K562 (cell line): ENCODE measurements around the gene RSPH3. TPM values are rescaled to one million over a fixed set of nuclear protein-coding genes. Genes with fewer than 3 reads are reported as not detected.

ENCODE experiments used
- ATAC-seq: fragments of 200-7000 bp; cut with Tn5 transposase; 3 replicates; pipeline ENCODE4 v1.9.1; 2020; ENCODE audit warnings: moderate library complexity
- BruUV-seq: library from RNA; stranded (reverse); fragments of 400-500 nt; replicated peaks from 2 replicates; lab custom pipeline; 2021; lab: Mats Ljungman, UMichigan
- CTCF ChIA-PET: fragments of 300-600 bp; formaldehyde crosslinking; extraction: SDS; loops from one replicate; lab custom pipeline; 2021; ENCODE audit warnings: low intra/inter-chr PET ratio; lab: Yijun Ruan, JAX
- POLR2A ChIA-PET: fragments of 300-600, 350-650 bp; sonication (Branson Sonifier 250); formaldehyde crosslinking; extraction: SDS; loops from one replicate; lab custom pipeline; 2021; ENCODE audit warnings: antibody characterized with exemption, inconsistent platforms; lab: Yijun Ruan, JAX
- DNase-seq, 4 experiments: peaks; one replicate each; pipeline versions ENCODE4 v3.0.0 to v3.0.0-alpha.2; 2011 to 2018; ENCODE audit warnings: low spot score in 3 of 4, mixed read lengths in 3 of 4; ENCODE audit errors: extremely low read depth in 1 of 4
- FAIRE-seq: peaks from 2 replicates; lab custom pipeline; 2011; peaks lifted over from hg19 to GRCh38; lab: Jason Lieb, UNC
- H2AFZ ChIP-seq: 2 replicates; pipeline ENCODE4 v1.6.0; 2011; ENCODE audit warnings: low read depth, low read length, control low read depth, inconsistent platforms
- H3K27ac ChIP-seq: fragments of 200-600 bp; 3 replicates; pipeline ENCODE4 v1.8.0; 2011; ENCODE audit warnings: low read depth, mild to moderate bottlenecking, control low read depth, inconsistent platforms, low read length, moderate library complexity, mixed read lengths; ENCODE audit errors: extremely low read depth
- H3K27me3 ChIP-seq, 2 experiments: fragments of 300-600 bp in 1 of 2; 2 replicates in 1 of 2; 3 replicates in 1 of 2; pipeline versions ENCODE4 v1.6.0 to v1.8.0; 2011; ENCODE audit warnings: inconsistent platforms in 2 of 2, low read length in 2 of 2, mild to moderate bottlenecking in 1 of 2, mixed read lengths in 1 of 2, moderate library complexity in 1 of 2; ENCODE audit not compliant: control insufficient read depth in 2 of 2, insufficient read depth in 2 of 2
- H3K36me3 ChIP-seq: fragments of 300-600 bp; 3 replicates; pipeline ENCODE4 v1.8.0; 2011; ENCODE audit warnings: mild to moderate bottlenecking, low read length, inconsistent platforms; ENCODE audit not compliant: control insufficient read depth, insufficient read depth
- H3K4me1 ChIP-seq, 2 experiments: fragments of 200-600 bp in 1 of 2; replicated peaks in 1 of 2; 2 replicates in 1 of 2; 3 replicates in 1 of 2; pipeline versions ENCODE4 v1.5.1 to v1.8.0; 2011; ENCODE audit warnings: inconsistent platforms in 2 of 2, low read length in 2 of 2, mild to moderate bottlenecking in 1 of 2, mixed read lengths in 1 of 2, moderate library complexity in 1 of 2; ENCODE audit not compliant: control insufficient read depth in 2 of 2, insufficient read depth in 2 of 2
- H3K4me2 ChIP-seq: 2 replicates; pipeline ENCODE4 v1.6.1; 2011; ENCODE audit warnings: low read length, control low read depth, inconsistent platforms, mixed read lengths; ENCODE audit not compliant: insufficient read depth
- H3K4me3 ChIP-seq: fragments of 200-600 bp; sonication (generic), shearing (Covaris generic); 2 replicates; pipeline ENCODE4 v1.5.1; 2016; ENCODE audit warnings: control low read depth, inconsistent platforms
- H3K79me2 ChIP-seq: fragments of 200-600 bp; 3 replicates; pipeline ENCODE4 v1.8.0; 2011; ENCODE audit warnings: low read length, inconsistent platforms; ENCODE audit not compliant: control insufficient read depth, insufficient read depth
- H3K9ac ChIP-seq, 2 experiments: 2 replicates each; pipeline versions ENCODE4 v1.6.0 to v1.6.1; 2011; ENCODE audit warnings: low read depth in 2 of 2, low read length in 2 of 2, control low read depth in 1 of 2, inconsistent platforms in 1 of 2, mild to moderate bottlenecking in 1 of 2, mixed read lengths in 1 of 2; ENCODE audit not compliant: insufficient read depth in 1 of 2
- H3K9me1 ChIP-seq: one replicate; pipeline ENCODE4 v1.6.0; 2011; ENCODE audit warnings: inconsistent platforms, mild to moderate bottlenecking, low read length, moderate library complexity; ENCODE audit not compliant: control insufficient read depth, insufficient read depth
- H3K9me3 ChIP-seq: replicated peaks from 2 replicates; pipeline ENCODE4 v1.5.1; 2011; ENCODE audit warnings: low read depth, low read length, inconsistent platforms; ENCODE audit not compliant: control insufficient read depth, insufficient read depth
- H4K20me1 ChIP-seq: replicated peaks from 2 replicates; pipeline ENCODE4 v1.6.1; 2011; ENCODE audit warnings: low read length, inconsistent platforms, mixed read lengths; ENCODE audit not compliant: control insufficient read depth, insufficient read depth
- CREB1 ChIP-seq, 2 experiments: sonication (generic) in 1 of 2; formaldehyde crosslinking in 1 of 2; IDR thresholded peaks; 2 replicates each; pipeline versions ENCODE4 v1.6.1 to v1.8.0; 2012 to 2022; ENCODE audit warnings: inconsistent platforms in 1 of 2, mild to moderate bottlenecking in 1 of 2, missing genetic modification reagents in 1 of 2, moderate library complexity in 1 of 2
- KLF16 ChIP-seq: IDR thresholded peaks from 2 replicates; pipeline ENCODE4 v1.6.1; 2016; ENCODE audit warnings: antibody characterized with exemption
- MTF1 ChIP-seq: fragments of 250-450 bp; sonication (Bioruptor Pico); IDR thresholded peaks from 2 replicates; pipeline ENCODE4 v1.9.0; 2021; ENCODE audit warnings: moderate library complexity, mild to moderate bottlenecking, inconsistent platforms, borderline replicate concordance
- PHF21A ChIP-seq: fragments of 450-650 bp; IDR thresholded peaks from 2 replicates; pipeline ENCODE4 v1.6.1; 2017; ENCODE audit warnings: low read depth, borderline replicate concordance
- THRAP3 ChIP-seq: fragments of 450-650 bp; IDR thresholded peaks from 2 replicates; pipeline ENCODE4 v1.6.1; 2016; ENCODE audit warnings: mild to moderate bottlenecking, inconsistent platforms, borderline replicate concordance
- ZKSCAN3 ChIP-seq: fragments of 250-450 bp; sonication (Bioruptor Pico); IDR thresholded peaks from 2 replicates; pipeline ENCODE4 v1.4.0; 2020
- ZNF184 ChIP-seq: sonication (generic); formaldehyde crosslinking; IDR thresholded peaks from 2 replicates; pipeline ENCODE4 v1.5.0; 2020; ENCODE audit warnings: missing genetic modification reagents
- ZNF76 ChIP-seq: fragments of 250-450 bp; sonication (Bioruptor Pico); IDR thresholded peaks from 2 replicates; pipeline ENCODE4 v1.4.0; 2020; ENCODE audit warnings: mild to moderate bottlenecking, moderate library complexity, borderline replicate concordance
- ZNF785 ChIP-seq: fragments of 250-450 bp; sonication (Bioruptor Pico); IDR thresholded peaks from 2 replicates; pipeline ENCODE4 v1.4.0; 2020; ENCODE audit warnings: mild to moderate bottlenecking
- ZZZ3 ChIP-seq: fragments of 450-650 bp; IDR thresholded peaks from 2 replicates; pipeline ENCODE4 v1.6.1; 2016; ENCODE audit warnings: antibody characterized with exemption, mild to moderate bottlenecking, moderate library complexity
- WGBS: fragments of 100-300 bp; shearing (Covaris generic); methylation state at CpG from one replicate; pipeline ENCODE4 v1.1.6; 2016; ENCODE audit warnings: low coverage, mixed read lengths; ENCODE audit not compliant: insufficient coverage; ENCODE audit errors: missing lambda C conversion rate; 5-methylcytosine and 5-hydroxymethylcytosine counted together
- in situ Hi-C: fragments of 300-500 bp; cut with MboI; formaldehyde crosslinking; loops from 4 replicates; pipeline ENCODE4 v1.15.0; 2018; ENCODE audit warnings: inconsistent platforms, mixed read lengths
- intact Hi-C: fragments of 100-400 bp; cut with micrococcal nuclease; formaldehyde crosslinking; loops from 2 replicates; pipeline ENCODE4 v1.14.2; 2022
- polyA plus RNA-seq, 8 experiments: library from polyadenylated mRNA; depleted of rRNA in 4 of 8; stranded (reverse) in 5 of 8; unstranded in 3 of 8; fragments of >200 nt; fragmentation: Nextera tagmentation in 2 of 8; fragmentation: Illumina TruSeq in 1 of 8; extraction: Ambion mirVana in 2 of 8; extraction: Trizol in 1 of 8; gene quantifications; 2 replicates each; pipeline versions ENCODE4 v1.2.1 to v1.2.3, GENCODE V29; 2011 to 2014; ENCODE audit warnings: inconsistent platforms in 1 of 8, missing spikeins in 1 of 8
- total RNA-seq, 7 experiments: library from RNA; depleted of rRNA in 6 of 7; stranded (reverse); fragments of >200 nt in 6 of 7; fragmentation: Illumina TruSeq in 2 of 7; extraction: Trizol in 2 of 7; gene quantifications; 2 replicates each; pipeline versions ENCODE4 v1.2.1 to v1.2.3, GENCODE V29; 2011 to 2021; ENCODE audit warnings: low replicate concordance in 1 of 7
- TF ChIP-seq, protein P1 (sequence below): sonication (generic); formaldehyde crosslinking; IDR thresholded peaks from 2 replicates; pipeline ENCODE4 v1.8.1; 2023; ENCODE audit warnings: mild to moderate bottlenecking, missing genetic modification reagents
- TF ChIP-seq, protein P2 (sequence below): conservative IDR thresholded peaks from 2 replicates; pipeline ENCODE4 v1.6.1; 2011; ENCODE audit warnings: low read depth, mild to moderate bottlenecking, low read length; ENCODE audit not compliant: control insufficient read depth
- TF ChIP-seq, protein P3 (sequence below): fragments of 450-650 bp; IDR thresholded peaks from one replicate; pipeline ENCODE4 v1.6.1; 2018; ENCODE audit warnings: mild to moderate bottlenecking, moderate library complexity; ENCODE audit not compliant: partially characterized antibody
- TF ChIP-seq, protein P4 (sequence below): fragments of 450-650 bp; IDR thresholded peaks from 2 replicates; pipeline ENCODE4 v1.6.1; 2016

Gene RSPH3
- total and polyA plus RNA-seq, 9 of the 15 experiments (the other 6 are each of a cell fraction or from before 2014, with no cell fraction given), result 0.52 to 2.9 (median 1.5) TPM

DNA sequence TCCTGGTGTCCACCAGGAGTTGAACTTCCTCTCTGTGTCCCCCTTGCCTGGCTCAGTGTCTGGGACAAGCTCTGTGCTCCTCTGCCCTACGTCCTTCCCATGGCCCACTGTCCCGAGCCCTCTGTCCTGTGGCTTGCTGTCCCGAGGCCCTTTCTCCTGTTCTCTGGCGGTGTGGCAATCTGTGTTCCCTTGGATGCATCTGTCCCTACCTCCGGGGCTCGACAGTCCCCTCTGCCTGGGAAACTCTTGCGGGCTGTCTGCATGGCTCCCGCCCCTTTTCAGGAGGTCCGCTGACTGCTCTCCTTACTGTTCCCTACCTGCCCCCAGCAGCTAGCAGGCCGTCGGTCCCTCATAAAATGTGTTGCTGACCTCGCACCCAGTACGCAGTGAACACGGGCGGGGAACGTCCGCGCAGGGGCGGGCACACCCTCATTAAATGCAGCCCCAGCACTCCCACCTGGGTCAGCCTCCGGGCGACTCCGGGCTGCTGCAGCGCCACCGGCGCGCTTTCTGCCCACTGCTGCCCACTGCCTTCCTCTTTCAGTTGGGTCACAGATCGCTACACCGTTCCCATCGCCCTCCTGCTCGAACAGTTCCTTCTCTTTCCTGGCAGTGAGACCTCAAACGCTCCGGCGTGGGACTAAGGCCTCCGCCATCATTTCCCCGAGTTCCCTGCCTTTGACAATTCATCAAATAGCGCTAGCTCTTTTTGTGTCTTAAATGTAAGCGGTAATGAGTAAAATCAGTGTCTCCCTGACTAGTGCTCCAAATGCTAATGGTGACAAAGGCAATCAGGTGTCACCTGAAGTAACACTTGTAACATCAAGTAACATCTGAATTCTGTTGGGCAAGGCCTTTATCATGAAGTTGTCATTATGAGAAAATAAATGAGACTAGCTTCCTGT lies 60.5 kb downstream of the RSPH3 start:
- WGBS, result 59% methylated on average over 37 of the region's 37 CpGs
- no peaks in the 10 kb centered on the region for H3K36me3 ChIP-seq
- peak overlapping the region in 1 of 2 experiments; percentile 81; a peak in 2 of 4 replicates for H3K9ac ChIP-seq
- ATAC-seq, result peak; percentile 56
- no peaks in the 10 kb centered on the region for H3K9me3 ChIP-seq
- 0 out of 2 replicates have a peak overlapping the region, but pooled peaks have one; percentile 7 for H3K4me3 ChIP-seq
- H3K79me2 ChIP-seq, result no peaks in the 10 kb centered on the region
- no peak overlapping the region for H3K27ac ChIP-seq
- no peaks in the 10 kb centered on the region for H4K20me1 ChIP-seq
- no peaks in the 10 kb centered on the region for H3K9me1 ChIP-seq
- peaks cover 0 to 17% of the 10 kb centered on the region in 2 experiments; a peak in 4 of 5 replicates for H3K4me1 ChIP-seq
- no peak for FAIRE-seq
- BruUV-seq, result no TSS peak
- peak overlapping the region; percentile 56 for H2AFZ ChIP-seq
- H3K4me2 ChIP-seq, result peak overlapping the region; percentile 50
- in situ Hi-C loops (no loop called here), intact Hi-C loops (no loop called here)
- CTCF ChIA-PET, result no interaction called here
- no peak for DNase-seq
- H3K27me3 ChIP-seq, result peaks cover 0 to 18% of the 10 kb centered on the region in 2 experiments; a peak in 2 of 5 replicates
- POLR2A ChIA-PET, result interaction anchor here (0.6 to 1.5 kb wide), 3 partner anchors 11 to 14 kb away, joined by 3 to 4 read pairs (median 3); no protein-coding TSS in a partner anchor
- TF ChIP-seq ZNF76 (CRISPR knock-in tag), result no peak
- no peak for TF ChIP-seq KLF16
- TF ChIP-seq, protein P1, sequence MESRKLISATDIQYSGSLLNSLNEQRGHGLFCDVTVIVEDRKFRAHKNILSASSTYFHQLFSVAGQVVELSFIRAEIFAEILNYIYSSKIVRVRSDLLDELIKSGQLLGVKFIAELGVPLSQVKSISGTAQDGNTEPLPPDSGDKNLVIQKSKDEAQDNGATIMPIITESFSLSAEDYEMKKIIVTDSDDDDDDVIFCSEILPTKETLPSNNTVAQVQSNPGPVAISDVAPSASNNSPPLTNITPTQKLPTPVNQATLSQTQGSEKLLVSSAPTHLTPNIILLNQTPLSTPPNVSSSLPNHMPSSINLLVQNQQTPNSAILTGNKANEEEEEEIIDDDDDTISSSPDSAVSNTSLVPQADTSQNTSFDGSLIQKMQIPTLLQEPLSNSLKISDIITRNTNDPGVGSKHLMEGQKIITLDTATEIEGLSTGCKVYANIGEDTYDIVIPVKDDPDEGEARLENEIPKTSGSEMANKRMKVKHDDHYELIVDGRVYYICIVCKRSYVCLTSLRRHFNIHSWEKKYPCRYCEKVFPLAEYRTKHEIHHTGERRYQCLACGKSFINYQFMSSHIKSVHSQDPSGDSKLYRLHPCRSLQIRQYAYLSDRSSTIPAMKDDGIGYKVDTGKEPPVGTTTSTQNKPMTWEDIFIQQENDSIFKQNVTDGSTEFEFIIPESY (CRISPR knock-in tag), result peak; percentile 82
- TF ChIP-seq, protein P2, sequence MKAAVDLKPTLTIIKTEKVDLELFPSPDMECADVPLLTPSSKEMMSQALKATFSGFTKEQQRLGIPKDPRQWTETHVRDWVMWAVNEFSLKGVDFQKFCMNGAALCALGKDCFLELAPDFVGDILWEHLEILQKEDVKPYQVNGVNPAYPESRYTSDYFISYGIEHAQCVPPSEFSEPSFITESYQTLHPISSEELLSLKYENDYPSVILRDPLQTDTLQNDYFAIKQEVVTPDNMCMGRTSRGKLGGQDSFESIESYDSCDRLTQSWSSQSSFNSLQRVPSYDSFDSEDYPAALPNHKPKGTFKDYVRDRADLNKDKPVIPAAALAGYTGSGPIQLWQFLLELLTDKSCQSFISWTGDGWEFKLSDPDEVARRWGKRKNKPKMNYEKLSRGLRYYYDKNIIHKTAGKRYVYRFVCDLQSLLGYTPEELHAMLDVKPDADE, result no peak
- no peak for TF ChIP-seq MTF1
- TF ChIP-seq CREB1 (IDR thresholded peaks at IDR 0.05), result no peak
- 0 out of 2 replicates have a peak, but pooled peaks have one; percentile 1 for TF ChIP-seq CREB1 (CRISPR knock-in tag; IDR thresholded peaks at IDR 0.05)
- TF ChIP-seq ZKSCAN3 (CRISPR knock-in tag), result no peak
- TF ChIP-seq ZNF785 (CRISPR knock-in tag), result no peak
- TF ChIP-seq PHF21A, result no peak
- TF ChIP-seq ZZZ3, result no peak
- TF ChIP-seq ZNF184 (CRISPR knock-in tag), result 0 out of 2 replicates have a peak, but pooled peaks have one; percentile 18
- TF ChIP-seq, protein P3, sequence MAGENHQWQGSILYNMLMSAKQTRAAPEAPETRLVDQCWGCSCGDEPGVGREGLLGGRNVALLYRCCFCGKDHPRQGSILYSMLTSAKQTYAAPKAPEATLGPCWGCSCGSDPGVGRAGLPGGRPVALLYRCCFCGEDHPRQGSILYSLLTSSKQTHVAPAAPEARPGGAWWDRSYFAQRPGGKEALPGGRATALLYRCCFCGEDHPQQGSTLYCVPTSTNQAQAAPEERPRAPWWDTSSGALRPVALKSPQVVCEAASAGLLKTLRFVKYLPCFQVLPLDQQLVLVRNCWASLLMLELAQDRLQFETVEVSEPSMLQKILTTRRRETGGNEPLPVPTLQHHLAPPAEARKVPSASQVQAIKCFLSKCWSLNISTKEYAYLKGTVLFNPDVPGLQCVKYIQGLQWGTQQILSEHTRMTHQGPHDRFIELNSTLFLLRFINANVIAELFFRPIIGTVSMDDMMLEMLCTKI, result no peak
- TF ChIP-seq, protein P4, sequence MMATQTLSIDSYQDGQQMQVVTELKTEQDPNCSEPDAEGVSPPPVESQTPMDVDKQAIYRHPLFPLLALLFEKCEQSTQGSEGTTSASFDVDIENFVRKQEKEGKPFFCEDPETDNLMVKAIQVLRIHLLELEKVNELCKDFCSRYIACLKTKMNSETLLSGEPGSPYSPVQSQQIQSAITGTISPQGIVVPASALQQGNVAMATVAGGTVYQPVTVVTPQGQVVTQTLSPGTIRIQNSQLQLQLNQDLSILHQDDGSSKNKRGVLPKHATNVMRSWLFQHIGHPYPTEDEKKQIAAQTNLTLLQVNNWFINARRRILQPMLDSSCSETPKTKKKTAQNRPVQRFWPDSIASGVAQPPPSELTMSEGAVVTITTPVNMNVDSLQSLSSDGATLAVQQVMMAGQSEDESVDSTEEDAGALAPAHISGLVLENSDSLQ, result no peak
- no peak for TF ChIP-seq THRAP3
